HepG2 (cell line): ENCODE measurements around the gene NFX1. TPM values are rescaled to one million over a fixed set of nuclear protein-coding genes. Genes with fewer than 3 reads are reported as not detected.

Experiments used
- EP300 ChIP-seq, 3 experiments: sonication (generic) in 1 of 3; formaldehyde crosslinking in 1 of 3; IDR thresholded peaks; 2 replicates each; pipeline versions ENCODE4 v1.5.1 to v1.6.1; 2011 to 2020; ENCODE audit warnings: low read depth in 2 of 3, low read length in 2 of 3, borderline replicate concordance in 1 of 3, improper control_type of control experiment in 1 of 3, mild to moderate bottlenecking in 1 of 3, missing genetic modification reagents in 1 of 3, moderate library complexity in 1 of 3
- KMT2B ChIP-seq: IDR thresholded peaks from 2 replicates; pipeline ENCODE4 v1.6.1; 2016; ENCODE audit warnings: missing genetic modification reagents, missing compliant biosample characterization
- ONECUT2 ChIP-seq: sonication (generic); formaldehyde crosslinking; IDR thresholded peaks from 2 replicates; pipeline ENCODE4 v1.4.0; 2020; ENCODE audit warnings: missing genetic modification reagents
- TEAD2 ChIP-seq: sonication (generic); formaldehyde crosslinking; IDR thresholded peaks from 2 replicates; pipeline ENCODE4 v1.9.0; 2021; ENCODE audit warnings: missing genetic modification reagents
- ZFP90 ChIP-seq: sonication (generic); formaldehyde crosslinking; IDR thresholded peaks from 2 replicates; pipeline ENCODE4 v1.8.0; 2022; ENCODE audit warnings: missing genetic modification reagents, mild to moderate bottlenecking, inconsistent platforms, borderline replicate concordance
- ZNF12 ChIP-seq: sonication (generic); formaldehyde crosslinking; IDR thresholded peaks from 2 replicates; pipeline ENCODE4 v1.5.0; 2020; ENCODE audit warnings: missing genetic modification reagents
- ZNF264 ChIP-seq: sonication (generic); formaldehyde crosslinking; IDR thresholded peaks from 2 replicates; pipeline ENCODE4 v1.4.0; 2020; ENCODE audit warnings: missing genetic modification reagents
- ZNF3 ChIP-seq: IDR thresholded peaks from 2 replicates; pipeline ENCODE4 v1.7.0; 2017; ENCODE audit warnings: inconsistent platforms
- ZNF563 ChIP-seq: sonication (generic); formaldehyde crosslinking; IDR thresholded peaks from 2 replicates; pipeline ENCODE4 v1.8.0; 2022; ENCODE audit warnings: mild to moderate bottlenecking, moderate library complexity, missing genetic modification reagents
- ZNF841 ChIP-seq: sonication (generic); formaldehyde crosslinking; IDR thresholded peaks from 2 replicates; pipeline ENCODE4 v1.8.1; 2023; ENCODE audit warnings: missing genetic modification reagents, borderline replicate concordance
- ZSCAN29 ChIP-seq: sonication (generic); formaldehyde crosslinking; conservative IDR thresholded peaks from 2 replicates; pipeline ENCODE4 v1.4.0; 2020; ENCODE audit warnings: mild to moderate bottlenecking, missing genetic modification reagents
- polyA plus RNA-seq, 8 experiments: library from polyadenylated mRNA; depleted of rRNA in 3 of 8; stranded (reverse) in 7 of 8; unstranded in 1 of 8; fragments of >200 nt; fragmentation: Illumina TruSeq in 4 of 8; extraction: Trizol in 4 of 8; gene quantifications; 2 replicates each; pipeline versions ENCODE4 v1.2.1 to v1.2.3, GENCODE V29; 2011 to 2016; ENCODE audit warnings: low read depth in 4 of 8, missing spikeins in 1 of 8, mixed read lengths in 1 of 8; ENCODE audit not compliant: insufficient read depth in 1 of 8
- total RNA-seq, 5 experiments: library from RNA; depleted of rRNA; stranded (reverse); fragments of >200 nt; fragmentation: Illumina TruSeq; extraction: Trizol; gene quantifications; 2 replicates each; pipeline ENCODE4 v1.2.3, GENCODE V29; 2016; ENCODE audit warnings: low read depth in 1 of 5
- TF ChIP-seq, protein P1 (sequence below): sonication (generic); formaldehyde crosslinking; IDR thresholded peaks from 2 replicates; pipeline ENCODE4 v1.5.0; 2020; ENCODE audit warnings: missing genetic modification reagents
- TF ChIP-seq, protein P2 (sequence below): IDR thresholded peaks from 2 replicates; pipeline ENCODE4 v1.6.1; 2016
- TF ChIP-seq, protein P3 (sequence below): IDR thresholded peaks from 2 replicates; pipeline ENCODE4 v1.6.1; 2016; ENCODE audit warnings: control low read depth
- TF ChIP-seq, protein P4 (sequence below): sonication (generic); formaldehyde crosslinking; IDR thresholded peaks from 2 replicates; pipeline ENCODE4 v1.4.0; 2020; ENCODE audit warnings: missing genetic modification reagents
- TF ChIP-seq, protein P5 (sequence below): IDR thresholded peaks from 2 replicates; pipeline ENCODE4 v1.6.1; 2018; ENCODE audit warnings: missing genetic modification reagents, mild to moderate bottlenecking, missing compliant biosample characterization

Gene NFX1
- total and polyA plus RNA-seq, 2 of the 13 experiments (the other 11 are each of a cell fraction or from before 2014, with no cell fraction given), result 23.9 to 27.5 TPM

DNA sequence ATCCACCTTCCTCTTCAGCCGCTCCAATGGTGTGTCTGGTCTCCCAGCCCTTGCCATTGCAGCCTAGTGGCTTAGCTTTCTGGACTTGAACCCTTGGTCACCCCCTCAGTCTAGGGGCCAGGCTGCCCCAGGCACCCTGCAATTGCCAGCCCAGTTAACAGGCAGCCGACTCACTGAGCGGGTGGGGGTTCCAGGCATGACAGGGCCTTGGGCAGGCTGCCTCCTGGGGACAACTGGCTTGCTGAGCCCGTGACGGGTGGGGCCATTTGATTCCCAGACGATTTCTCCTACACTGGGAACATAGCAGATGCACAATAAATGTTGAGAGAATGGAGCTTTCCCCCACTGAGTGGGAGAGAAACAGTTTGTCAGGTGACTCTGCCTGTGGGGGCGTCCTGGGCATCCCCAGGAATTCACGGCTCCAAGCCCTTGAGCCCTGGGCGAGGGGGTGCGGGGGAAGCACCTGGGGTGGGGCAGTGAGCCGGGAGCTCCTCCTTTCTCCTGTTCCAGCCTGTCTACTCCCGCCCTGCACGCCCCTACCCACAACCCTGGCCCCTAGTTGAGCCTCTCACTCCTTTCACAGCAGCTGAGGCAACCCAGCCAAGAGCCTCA lies 124.7 kb downstream of the NFX1 start (continued):
- TF ChIP-seq, protein P1, sequence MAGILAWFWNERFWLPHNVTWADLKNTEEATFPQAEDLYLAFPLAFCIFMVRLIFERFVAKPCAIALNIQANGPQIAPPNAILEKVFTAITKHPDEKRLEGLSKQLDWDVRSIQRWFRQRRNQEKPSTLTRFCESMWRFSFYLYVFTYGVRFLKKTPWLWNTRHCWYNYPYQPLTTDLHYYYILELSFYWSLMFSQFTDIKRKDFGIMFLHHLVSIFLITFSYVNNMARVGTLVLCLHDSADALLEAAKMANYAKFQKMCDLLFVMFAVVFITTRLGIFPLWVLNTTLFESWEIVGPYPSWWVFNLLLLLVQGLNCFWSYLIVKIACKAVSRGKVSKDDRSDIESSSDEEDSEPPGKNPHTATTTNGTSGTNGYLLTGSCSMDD (CRISPR knock-in tag), result no peak
- TF ChIP-seq KMT2B (CRISPR knock-in tag), result 0 out of 2 replicates have a peak, but pooled peaks have one; percentile 7
- TF ChIP-seq ZNF841 (CRISPR knock-in tag), result 0 out of 2 replicates have a peak, but pooled peaks have one; percentile 4
- TF ChIP-seq ZSCAN29 (CRISPR knock-in tag), result no peak
- TF ChIP-seq ZFP90 (CRISPR knock-in tag), result 0 out of 2 replicates have a peak, but pooled peaks have one; percentile 10
- no peak for TF ChIP-seq ZNF264 (CRISPR knock-in tag)
- peak; percentile 17; the same call in 1 of the 2 replicates for TF ChIP-seq ZNF563 (CRISPR knock-in tag)
- TF ChIP-seq, protein P2, sequence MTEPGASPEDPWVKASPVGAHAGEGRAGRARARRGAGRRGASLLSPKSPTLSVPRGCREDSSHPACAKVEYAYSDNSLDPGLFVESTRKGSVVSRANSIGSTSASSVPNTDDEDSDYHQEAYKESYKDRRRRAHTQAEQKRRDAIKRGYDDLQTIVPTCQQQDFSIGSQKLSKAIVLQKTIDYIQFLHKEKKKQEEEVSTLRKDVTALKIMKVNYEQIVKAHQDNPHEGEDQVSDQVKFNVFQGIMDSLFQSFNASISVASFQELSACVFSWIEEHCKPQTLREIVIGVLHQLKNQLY (CRISPR knock-in tag), result no peak
- TF ChIP-seq EP300 (IDR thresholded peaks at IDR 0.05; ENCODE audit: low read depth in 2 of 2, low read length in 2 of 2), result no peak
- TF ChIP-seq EP300 (CRISPR knock-in tag; IDR thresholded peaks at IDR 0.05; ENCODE audit: borderline replicate concordance), result no peak
- no peak for TF ChIP-seq ZNF3
- no peak for TF ChIP-seq ZNF12
- TF ChIP-seq, protein P3, sequence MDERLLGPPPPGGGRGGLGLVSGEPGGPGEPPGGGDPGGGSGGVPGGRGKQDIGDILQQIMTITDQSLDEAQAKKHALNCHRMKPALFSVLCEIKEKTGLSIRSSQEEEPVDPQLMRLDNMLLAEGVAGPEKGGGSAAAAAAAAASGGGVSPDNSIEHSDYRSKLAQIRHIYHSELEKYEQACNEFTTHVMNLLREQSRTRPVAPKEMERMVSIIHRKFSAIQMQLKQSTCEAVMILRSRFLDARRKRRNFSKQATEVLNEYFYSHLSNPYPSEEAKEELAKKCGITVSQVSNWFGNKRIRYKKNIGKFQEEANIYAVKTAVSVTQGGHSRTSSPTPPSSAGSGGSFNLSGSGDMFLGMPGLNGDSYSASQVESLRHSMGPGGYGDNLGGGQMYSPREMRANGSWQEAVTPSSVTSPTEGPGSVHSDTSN (CRISPR knock-in tag), result no peak
- TF ChIP-seq, protein P4, sequence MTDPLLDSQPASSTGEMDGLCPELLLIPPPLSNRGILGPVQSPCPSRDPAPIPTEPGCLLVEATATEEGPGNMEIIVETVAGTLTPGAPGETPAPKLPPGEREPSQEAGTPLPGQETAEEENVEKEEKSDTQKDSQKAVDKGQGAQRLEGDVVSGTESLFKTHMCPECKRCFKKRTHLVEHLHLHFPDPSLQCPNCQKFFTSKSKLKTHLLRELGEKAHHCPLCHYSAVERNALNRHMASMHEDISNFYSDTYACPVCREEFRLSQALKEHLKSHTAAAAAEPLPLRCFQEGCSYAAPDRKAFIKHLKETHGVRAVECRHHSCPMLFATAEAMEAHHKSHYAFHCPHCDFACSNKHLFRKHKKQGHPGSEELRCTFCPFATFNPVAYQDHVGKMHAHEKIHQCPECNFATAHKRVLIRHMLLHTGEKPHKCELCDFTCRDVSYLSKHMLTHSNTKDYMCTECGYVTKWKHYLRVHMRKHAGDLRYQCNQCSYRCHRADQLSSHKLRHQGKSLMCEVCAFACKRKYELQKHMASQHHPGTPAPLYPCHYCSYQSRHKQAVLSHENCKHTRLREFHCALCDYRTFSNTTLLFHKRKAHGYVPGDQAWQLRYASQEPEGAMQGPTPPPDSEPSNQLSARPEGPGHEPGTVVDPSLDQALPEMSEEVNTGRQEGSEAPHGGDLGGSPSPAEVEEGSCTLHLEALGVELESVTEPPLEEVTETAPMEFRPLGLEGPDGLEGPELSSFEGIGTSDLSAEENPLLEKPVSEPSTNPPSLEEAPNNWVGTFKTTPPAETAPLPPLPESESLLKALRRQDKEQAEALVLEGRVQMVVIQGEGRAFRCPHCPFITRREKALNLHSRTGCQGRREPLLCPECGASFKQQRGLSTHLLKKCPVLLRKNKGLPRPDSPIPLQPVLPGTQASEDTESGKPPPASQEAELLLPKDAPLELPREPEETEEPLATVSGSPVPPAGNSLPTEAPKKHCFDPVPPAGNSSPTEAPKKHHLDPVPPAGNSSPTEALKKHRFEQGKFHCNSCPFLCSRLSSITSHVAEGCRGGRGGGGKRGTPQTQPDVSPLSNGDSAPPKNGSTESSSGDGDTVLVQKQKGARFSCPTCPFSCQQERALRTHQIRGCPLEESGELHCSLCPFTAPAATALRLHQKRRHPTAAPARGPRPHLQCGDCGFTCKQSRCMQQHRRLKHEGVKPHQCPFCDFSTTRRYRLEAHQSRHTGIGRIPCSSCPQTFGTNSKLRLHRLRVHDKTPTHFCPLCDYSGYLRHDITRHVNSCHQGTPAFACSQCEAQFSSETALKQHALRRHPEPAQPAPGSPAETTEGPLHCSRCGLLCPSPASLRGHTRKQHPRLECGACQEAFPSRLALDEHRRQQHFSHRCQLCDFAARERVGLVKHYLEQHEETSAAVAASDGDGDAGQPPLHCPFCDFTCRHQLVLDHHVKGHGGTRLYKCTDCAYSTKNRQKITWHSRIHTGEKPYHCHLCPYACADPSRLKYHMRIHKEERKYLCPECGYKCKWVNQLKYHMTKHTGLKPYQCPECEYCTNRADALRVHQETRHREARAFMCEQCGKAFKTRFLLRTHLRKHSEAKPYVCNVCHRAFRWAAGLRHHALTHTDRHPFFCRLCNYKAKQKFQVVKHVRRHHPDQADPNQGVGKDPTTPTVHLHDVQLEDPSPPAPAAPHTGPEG, result no peak
- no peak for TF ChIP-seq ONECUT2
- no peak for TF ChIP-seq TEAD2 (CRISPR knock-in tag)
- TF ChIP-seq, protein P5, sequence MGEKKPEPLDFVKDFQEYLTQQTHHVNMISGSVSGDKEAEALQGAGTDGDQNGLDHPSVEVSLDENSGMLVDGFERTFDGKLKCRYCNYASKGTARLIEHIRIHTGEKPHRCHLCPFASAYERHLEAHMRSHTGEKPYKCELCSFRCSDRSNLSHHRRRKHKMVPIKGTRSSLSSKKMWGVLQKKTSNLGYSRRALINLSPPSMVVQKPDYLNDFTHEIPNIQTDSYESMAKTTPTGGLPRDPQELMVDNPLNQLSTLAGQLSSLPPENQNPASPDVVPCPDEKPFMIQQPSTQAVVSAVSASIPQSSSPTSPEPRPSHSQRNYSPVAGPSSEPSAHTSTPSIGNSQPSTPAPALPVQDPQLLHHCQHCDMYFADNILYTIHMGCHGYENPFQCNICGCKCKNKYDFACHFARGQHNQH (CRISPR knock-in tag), result no peak
